NOMO-1 treated with DMSO at 0.1 percent for 48 hours (cell line): Measurements from ENCODE around the gene IL36RN.
"Not testable (repeated sequence)": the region's sequence is repeated elsewhere in the genome, so short reads cannot be mapped to it uniquely, and the experiment has no call there.

ENCODE experiments used
- DNase-seq: peaks from one replicate; lab custom pipeline; 2025; ENCODE audit not compliant: unreplicated experiment; lab: John Stamatoyannopoulos, UW

Gene IL36RN

DNA sequence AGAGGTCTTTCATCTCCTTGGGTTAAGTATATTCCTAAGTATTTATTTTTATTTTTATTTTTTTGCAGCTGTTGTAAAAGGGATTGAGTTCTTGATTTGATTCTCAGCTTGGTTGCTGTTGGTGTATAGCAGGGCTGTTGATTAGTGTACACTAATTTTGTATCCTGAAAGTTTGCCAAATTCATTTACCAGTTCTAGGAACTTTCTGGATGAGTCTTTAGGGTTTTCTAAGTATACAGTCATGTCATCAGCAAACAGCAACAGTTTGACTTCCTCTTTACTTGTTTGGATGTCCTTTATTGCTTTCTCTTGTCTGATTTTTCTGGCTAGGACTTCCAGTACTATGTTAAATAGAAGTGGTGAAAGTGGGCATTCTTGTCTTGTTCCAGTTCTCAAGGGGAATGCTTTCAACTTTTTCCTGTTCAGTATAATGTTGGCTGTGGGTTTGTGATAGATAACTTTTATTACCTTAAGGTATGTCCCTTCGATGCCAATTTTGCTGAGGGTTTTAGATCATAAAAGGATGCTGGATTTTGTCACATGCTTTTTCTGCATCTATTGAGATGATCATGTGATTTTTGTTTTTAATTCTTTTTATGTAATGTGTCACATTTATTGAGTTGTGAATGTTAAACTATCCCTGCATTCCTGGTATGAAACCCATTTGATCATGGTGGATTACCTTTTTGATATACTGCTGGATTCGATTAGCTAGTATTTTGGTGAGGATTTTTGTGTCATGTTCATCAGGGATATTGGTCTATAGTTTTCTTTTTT, 38.0 kb downstream of the IL36RN start:
- not testable (repeated sequence) for DNase-seq

DNA sequence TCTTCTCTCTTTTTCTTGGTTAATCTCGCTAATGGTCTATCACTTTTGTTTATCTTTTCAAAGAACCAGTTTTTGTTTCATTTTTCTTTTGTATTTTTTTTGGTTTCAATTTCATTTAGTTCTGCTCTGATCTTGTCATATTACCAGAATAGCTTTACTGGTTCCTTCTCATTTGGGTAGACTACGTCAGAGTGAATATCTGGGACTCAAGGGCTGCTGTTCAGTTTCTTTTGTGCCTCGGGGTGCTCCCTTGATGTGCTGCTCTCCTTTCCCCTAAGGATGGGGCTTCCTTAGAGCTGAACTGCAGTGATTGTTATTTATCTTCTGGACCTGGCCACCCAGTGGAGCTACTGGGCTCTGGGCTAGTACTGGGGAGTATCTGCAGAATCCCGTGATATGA, 39.0 kb downstream of the IL36RN start:
- DNase-seq: no peak

DNA sequence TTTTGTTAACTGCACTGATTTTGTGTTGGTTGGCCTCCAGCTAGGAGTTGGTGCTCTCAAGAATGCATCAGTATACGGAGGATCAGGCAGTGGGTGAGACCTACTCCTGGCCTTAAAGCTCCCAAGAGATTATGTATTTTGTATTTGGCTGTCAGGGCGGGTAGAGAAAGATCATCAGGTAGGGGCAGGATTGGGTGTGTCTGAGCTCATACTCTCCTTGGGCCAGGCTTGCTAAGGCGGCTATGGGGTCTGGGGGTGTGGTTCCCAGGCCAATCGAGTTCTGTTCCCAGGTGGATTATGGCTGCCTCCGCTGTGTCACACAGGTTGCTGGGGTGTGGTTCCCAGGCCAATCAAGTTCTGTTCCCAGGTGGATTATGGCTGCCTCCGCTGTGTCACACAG, 39.5 kb downstream of the IL36RN start:
- DNase-seq: no peak

DNA sequence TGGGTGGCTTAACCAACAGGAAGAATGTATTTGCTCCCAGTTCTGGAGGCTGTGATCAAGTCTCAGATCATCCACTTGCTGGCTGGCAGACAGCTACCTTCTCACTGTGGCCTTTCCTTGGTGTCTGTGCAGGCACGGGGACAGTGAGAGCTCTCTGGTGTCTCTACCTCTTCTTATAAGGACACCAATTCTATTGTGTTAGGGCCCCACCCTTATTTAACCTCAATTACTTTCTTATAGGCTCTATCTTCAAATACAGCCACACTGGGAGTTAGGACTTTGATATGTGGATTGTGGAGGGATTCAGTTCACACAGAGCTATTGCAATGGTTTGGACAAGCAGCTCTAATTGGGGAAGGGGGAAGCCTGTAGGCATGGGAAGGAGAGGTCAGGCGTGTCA, 43.1 kb downstream of the IL36RN start:
- DNase-seq: no peak

DNA sequence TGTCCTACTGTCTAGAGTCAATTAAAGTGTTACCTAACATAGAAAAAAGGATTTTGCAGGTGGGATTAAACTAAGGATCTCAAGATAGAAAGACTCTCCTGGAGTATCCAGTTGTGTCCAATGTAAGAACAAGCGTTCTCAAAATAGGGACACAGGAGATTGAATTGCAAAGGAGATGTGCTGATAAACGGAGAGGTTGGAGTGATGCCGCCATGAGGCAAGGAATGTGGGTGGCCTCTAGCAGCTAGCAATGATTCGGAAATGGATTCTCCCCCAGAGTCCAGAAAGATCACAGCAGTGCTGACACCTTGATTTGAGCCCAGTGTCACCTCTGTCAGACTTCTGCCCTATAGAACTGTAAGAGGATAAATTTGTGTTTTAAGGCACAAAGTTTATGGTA, 44.3 kb downstream of the IL36RN start:
- no peak for DNase-seq

DNA sequence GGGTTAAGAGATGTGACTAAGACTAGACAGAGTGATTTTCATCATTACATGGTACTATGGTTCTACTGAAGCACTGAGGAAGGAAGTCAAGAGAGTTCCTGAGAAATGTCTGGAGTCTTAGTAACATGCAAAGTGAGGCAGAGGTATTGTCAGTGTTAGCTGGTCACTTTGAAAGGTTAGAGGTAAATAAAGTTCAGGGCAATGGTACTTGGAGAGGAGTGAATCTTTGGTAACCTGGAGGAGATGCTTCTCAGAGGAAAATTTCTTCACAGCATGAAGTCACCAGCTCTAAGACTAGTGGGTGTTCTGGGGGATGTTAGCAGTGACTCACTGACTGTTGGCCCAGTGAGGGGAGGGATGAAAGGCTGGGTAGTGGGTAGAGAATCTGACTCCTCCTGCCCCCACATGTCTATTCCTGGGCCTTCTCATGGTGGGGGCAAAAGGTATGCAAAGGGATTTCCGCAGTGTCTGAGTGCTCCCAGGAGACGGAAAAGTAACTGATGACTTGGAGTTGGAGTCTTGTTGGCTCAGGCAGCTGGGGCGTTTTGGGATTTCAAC, 45.1 kb downstream of the IL36RN start:
- DNase-seq: no peak

DNA sequence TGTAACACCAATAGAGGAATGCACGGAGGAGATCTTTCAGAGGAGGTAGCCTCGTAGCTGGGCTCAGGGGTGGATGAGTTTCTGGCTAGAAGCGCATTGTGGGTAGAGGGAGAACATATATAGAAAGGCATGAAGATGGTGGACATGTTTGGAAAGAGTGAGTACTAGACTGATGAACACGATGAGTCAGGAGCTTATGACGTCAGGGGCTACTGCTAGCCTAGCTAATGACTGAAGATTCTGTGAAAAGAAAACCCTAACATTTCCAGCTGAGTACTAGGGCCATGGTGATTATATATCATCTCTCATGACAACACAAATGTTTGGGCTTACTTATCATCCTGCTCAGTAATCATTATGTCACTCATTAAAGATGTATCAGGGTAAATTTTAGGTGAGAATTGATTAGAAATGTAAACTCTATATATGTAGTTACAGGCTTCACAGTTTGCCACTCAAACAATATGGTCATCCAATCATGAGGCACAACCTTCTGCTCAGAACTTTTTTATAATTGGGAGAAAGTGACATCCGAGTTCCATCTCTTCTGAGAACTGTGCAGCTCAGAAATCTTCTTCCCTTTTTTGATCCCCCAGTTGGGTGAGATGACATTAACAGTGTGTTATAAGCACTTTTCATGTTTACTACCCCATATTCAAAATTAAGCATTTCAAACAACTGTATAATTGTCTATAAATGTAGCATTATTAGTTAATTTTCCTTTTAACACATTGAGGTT, 46.2 kb downstream of the IL36RN start:
- peak; percentile 7 for DNase-seq

DNA sequence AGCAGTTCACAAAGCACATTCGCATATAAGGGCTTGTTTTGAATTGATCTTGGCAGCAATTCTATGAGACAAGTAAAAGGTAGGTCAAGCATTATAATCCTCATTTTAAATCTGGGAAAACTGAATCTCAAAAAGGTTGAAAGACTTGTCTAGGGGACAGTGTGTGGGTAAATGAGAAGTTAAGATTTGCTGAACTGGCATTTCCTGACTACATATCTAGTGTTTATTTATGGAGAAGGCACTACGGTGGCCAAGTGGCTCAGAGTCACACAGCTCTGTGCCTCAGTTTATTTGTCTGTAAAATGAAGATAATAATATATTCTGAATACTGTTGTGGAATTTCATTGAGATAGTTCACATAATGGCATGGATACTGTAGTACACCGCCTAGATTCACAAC, 52.1 kb downstream of the IL36RN start:
- no peak for DNase-seq

DNA sequence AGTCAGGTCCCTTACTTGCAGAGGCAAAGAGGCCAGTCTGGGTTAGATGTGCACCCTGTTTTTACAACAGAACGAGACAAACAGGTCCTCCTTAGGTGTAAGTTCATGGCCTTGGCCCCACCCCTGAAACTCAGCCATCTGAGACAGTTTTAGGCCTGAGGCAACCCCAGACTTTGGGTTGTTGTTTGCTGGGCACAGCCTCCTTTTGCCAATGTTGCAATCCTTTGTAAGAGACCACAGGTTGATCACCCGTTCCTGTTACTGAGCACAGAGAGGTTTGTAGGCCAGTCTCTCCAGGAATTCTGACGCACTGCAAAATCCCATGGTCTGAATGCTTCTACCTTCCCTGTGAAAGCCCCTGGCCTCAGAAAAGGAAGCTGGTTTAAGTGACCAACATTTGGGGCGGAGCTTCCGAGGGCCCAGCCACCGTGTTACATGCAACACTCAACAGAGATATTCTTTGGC, 52.9 kb downstream of the IL36RN start:
- DNase-seq: peak; percentile 57

DNA sequence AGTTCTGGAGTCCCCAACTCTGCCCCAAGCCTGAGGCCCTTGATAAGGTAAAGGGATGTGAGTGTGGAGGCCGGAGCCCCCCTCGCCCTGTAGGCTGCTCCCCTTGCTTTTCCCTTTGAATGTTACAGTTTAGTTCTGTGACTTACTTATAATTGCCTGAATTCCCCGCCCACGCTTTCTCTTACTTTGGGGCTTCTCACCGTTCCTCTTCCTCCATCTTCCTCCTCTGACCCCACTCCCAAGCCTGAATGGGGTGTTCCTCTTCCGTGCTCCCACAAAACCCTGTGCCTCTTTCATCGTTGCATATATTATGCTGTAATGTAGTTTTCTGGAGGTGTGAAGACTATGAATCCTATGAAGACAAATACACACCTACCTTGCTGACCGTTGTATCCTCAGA, 53.4 kb downstream of the IL36RN start:
- DNase-seq: no peak

DNA sequence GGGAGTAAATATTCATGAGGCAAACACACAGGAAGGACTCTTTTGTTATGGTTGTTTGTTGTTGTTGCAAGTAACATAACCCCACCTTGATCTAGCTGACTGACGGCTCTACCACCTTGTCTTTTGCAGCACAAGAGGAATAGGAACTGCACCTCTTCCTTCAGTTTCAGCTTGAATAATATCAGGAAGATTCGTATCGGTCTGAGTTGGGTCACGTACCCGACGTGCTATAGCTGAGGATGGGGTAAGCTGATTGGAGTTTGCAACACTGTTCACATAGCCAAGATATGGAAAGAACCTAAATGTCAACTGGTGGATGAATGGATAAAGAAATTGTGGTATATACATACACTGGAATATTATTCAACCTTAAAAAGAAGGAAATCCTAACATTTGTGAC, 53.9 kb downstream of the IL36RN start:
- DNase-seq: peak; percentile 9

DNA sequence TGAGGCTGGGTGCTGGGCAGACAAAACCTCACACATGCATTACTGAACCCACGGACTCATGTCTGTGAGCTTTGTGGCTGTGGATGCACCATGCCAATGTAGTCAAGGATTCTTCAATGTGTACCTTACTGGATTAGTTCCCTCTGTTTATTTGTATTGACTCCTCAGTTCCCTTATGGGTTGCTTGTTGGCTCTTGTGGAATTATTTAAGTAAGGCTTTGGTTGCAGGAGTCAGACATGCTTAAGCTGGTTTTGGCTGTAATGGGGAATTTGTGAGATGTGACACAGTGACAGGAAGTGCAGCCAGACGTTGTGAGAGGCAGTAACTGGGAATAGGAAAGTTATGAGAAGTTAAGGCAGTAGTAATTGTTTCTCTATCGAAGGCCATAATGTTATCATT, 54.8 kb downstream of the IL36RN start:
- DNase-seq: no peak
